ENCODE results near the gene CLEC9A. TPM values are rescaled to one million over a fixed set of nuclear protein-coding genes. Genes with fewer than 3 reads are reported as not detected.
A peak's percentile ranks its signal among the peaks of the same experiment; 100 is the strongest.

CLEC9A gene
- total RNA-seq, 1 donor from 2014 or later, result 0.43 TPM

DNA sequence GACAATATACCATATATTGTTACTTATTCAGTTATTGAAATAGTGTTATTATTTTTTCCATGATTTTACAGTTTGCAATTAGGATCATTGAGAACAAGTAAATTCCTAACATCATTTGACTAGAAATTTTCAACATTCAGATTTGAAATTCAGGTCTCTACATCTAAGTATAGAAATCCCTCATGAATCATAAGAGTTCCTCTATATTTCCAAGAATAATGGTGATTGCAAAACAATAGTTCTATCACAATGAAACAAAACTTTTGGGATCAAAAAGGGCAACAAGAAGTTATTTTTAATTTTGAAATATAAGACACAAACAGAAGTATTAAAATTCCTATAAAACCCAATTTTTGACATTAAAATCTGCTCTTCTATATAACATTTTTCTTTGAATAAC, 57.5 kb downstream of the CLEC9A start:
- Histone ChIP-seq H3K36me3 (no peaks in the 10 kb centered on the region), H3K9me3 (no peaks in the 10 kb centered on the region), H3K27me3 (no peaks in the 10 kb centered on the region), H3K4me3 (no peak overlapping the region), H3K27ac (no peak overlapping the region), H3K4me1 (peaks cover 5% of the 10 kb centered on the region)
- DNase-seq, result no peak
- intact Hi-C loops (cut with DNase I), result no loop called here
- TF ChIP-seq, protein P1, sequence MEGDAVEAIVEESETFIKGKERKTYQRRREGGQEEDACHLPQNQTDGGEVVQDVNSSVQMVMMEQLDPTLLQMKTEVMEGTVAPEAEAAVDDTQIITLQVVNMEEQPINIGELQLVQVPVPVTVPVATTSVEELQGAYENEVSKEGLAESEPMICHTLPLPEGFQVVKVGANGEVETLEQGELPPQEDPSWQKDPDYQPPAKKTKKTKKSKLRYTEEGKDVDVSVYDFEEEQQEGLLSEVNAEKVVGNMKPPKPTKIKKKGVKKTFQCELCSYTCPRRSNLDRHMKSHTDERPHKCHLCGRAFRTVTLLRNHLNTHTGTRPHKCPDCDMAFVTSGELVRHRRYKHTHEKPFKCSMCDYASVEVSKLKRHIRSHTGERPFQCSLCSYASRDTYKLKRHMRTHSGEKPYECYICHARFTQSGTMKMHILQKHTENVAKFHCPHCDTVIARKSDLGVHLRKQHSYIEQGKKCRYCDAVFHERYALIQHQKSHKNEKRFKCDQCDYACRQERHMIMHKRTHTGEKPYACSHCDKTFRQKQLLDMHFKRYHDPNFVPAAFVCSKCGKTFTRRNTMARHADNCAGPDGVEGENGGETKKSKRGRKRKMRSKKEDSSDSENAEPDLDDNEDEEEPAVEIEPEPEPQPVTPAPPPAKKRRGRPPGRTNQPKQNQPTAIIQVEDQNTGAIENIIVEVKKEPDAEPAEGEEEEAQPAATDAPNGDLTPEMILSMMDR (IDR thresholded peaks at IDR 0.05), result no peak
- no peak for ATAC-seq

DNA sequence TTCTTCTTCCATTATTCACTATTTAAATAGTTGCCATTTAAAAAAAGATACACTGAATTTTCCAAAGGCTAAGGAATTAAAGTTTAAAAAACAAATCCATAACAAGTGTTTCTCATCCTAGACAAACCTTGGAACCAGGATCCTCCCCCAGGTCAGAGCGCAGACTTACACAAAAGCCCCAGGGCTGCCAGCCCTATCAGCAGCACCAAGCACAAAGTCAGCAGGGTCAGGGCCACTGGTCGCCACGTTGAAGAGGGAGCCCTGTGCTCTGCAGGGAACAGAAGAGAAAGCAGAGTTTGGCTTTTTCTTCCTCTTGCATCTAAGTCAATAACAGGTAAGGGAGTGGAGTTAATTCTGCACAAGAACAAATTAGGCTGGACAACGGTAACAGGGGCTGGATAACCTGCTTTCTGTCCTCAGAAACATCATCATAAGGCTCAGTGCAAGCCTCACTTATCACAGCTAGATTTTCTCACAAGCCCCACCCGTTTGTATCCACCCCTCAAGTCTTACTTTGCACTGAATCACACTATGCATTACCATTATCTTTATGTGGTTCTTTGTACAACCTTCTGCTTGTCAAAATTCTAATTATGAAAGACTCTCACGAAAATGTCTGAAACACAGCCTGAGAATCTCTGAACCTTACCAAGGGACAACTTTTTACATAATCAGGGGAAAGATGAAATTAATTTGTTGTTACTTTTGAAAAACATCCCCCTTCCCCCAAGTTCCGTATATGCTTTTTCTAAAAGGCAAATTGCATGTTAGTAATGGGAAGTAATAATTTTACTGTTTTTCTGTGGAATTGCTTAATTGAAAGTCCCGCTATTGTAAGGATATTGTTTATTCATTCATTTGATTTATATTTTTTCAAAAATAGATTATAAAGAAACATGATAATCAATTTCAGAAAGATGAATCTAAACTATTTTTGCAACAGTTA, 58.7 kb downstream of the CLEC9A start:
- peak overlapping the region; percentile 26 for H3K4me3 ChIP-seq
- H3K4me1 ChIP-seq, result peaks cover 7% of the 10 kb centered on the region
- no peaks in the 10 kb centered on the region for H3K36me3 ChIP-seq
- no peaks in the 10 kb centered on the region for H3K9me3 ChIP-seq
- ATAC-seq, result no peak
- no peaks in the 10 kb centered on the region for H3K27me3 ChIP-seq
- TF ChIP-seq, protein P1 (IDR thresholded peaks at IDR 0.05), result no peak
- H3K27ac ChIP-seq, result no peak overlapping the region
- no peak for DNase-seq
- intact Hi-C loops (cut with DNase I), result no loop called here

DNA sequence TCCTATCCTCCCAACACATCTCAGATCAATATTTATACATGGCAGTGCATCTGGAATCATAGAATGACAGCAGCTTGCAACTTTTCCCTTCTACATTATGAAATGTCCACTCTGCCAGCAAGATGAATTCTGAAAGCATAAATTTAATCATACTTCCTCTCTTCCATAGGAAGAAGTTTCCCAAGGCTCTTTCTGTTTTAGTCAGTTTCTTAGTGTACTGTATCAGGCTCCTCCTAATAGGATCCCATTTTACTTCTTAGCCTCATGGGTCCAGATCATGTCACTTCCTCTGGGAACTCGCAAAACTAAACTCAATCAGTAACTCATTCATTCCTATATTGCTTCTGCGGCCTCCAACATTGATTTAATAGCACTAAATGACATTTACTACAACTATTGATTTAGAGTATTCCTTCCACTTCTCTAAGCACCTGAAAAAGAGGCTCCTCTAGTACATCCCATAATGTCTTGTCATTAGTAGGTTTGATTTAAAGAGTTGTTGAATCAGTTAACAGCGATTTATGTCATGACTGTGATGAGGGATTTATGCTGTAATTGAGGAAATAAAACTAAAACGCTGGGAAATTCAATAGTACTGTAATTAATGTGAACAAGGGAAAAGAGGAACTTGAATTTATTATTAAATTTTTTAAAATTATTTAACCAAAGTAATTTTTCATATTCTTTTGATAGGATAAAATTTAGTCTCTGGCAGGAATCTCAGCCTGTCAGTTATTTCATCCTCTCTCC, 64.3 kb downstream of the CLEC9A start:
- Histone ChIP-seq H3K27ac (no peak overlapping the region), H3K4me3 (peak overlapping the region; percentile 44), H3K4me1 (peaks cover 4% of the 10 kb centered on the region), H3K9me3 (no peaks in the 10 kb centered on the region), H3K36me3 (no peaks in the 10 kb centered on the region), H3K27me3 (no peaks in the 10 kb centered on the region)
- intact Hi-C loops (cut with DNase I), result no loop called here
- DNase-seq (no peak), ATAC-seq (peak; percentile 77)
- TF ChIP-seq, protein P1 (IDR thresholded peaks at IDR 0.05), result no peak

DNA sequence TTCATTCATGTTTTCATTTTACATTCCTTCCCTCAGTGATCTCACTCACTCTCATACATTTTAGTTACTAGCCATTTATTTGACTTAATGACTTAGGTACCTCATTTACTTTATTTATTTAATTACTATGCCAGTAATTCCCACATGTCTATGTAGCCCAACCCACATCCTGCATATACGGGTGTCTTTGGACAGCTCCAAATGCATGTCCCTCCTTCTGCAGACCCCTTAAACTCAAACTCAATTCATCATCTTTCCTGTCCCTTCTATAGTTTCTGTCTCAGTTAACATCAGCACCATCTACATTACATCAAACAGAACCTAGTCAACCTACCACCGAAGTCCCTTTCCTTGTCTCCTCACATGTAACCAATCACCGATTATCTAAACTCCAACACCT, 65.5 kb downstream of the CLEC9A start:
- peak overlapping the region; percentile 32 for H3K27ac ChIP-seq
- intact Hi-C loops (cut with DNase I), result no loop called here
- no peak for ATAC-seq

DNA sequence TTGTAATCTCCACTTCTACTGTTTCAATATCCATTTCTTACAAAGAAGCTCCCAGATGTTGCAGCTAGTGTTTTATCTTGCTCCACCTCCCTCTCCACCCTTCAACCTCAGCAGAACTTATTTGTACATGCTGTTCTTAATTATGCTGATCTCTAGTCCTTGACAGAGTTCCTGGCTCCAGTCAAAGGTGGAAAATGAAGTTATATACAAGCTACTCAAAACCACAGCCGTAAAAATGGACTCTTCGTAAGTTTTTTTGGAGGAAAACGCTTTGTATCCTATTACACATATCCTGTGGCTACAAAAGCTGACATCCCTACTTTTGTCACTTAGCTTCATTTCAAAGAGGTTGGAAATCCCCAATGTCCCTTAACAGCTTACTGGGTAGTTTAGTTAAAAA, 67.0 kb downstream of the CLEC9A start:
- peaks cover 16% of the 10 kb centered on the region for H3K4me1 ChIP-seq
- peak overlapping the region; percentile 32 for H3K27ac ChIP-seq
- intact Hi-C loops (cut with DNase I), result no loop called here
- H3K9me3 ChIP-seq, result no peaks in the 10 kb centered on the region
- no peaks in the 10 kb centered on the region for H3K36me3 ChIP-seq
- no peaks in the 10 kb centered on the region for H3K27me3 ChIP-seq
- peak overlapping the region; percentile 44 for H3K4me3 ChIP-seq
- no peak for ATAC-seq
- TF ChIP-seq, protein P1 (IDR thresholded peaks at IDR 0.05), result no peak
- no peak for DNase-seq

More for the DNA sequence above, 65.5 kb downstream of the CLEC9A start:
- no peak for DNase-seq
- Histone ChIP-seq H3K4me1 (peaks cover 7% of the 10 kb centered on the region), H3K27me3 (no peaks in the 10 kb centered on the region), H3K4me3 (peak overlapping the region; percentile 44), H3K36me3 (no peaks in the 10 kb centered on the region), H3K9me3 (no peaks in the 10 kb centered on the region)
- TF ChIP-seq, protein P1 (IDR thresholded peaks at IDR 0.05), result no peak

Data from upper lobe of right lung (tissue), 1 donor.